HEK293T (cell line): Measurements from ENCODE around the gene PHKB.

Source experiments
- CTBP1 ChIP-seq: fragments of 450-650 bp; IDR thresholded peaks from 2 replicates; pipeline ENCODE4 v1.6.1; 2016; ENCODE audit warnings: borderline replicate concordance
- ELF4 ChIP-seq: fragments of 450-650 bp; IDR thresholded peaks from 2 replicates; pipeline ENCODE4 v1.6.1; 2017; ENCODE audit warnings: antibody characterized with exemption
- FOXK2 ChIP-seq: fragments of 450-650 bp; IDR thresholded peaks from 2 replicates; pipeline ENCODE4 v1.6.1; 2016; ENCODE audit warnings: mild to moderate bottlenecking
- FOXM1 ChIP-seq: fragments of 450-650 bp; IDR thresholded peaks from 2 replicates; pipeline ENCODE4 v1.6.1; 2017; ENCODE audit warnings: mild to moderate bottlenecking, borderline replicate concordance
- HDGF ChIP-seq: fragments of 450-650 bp; IDR thresholded peaks from 2 replicates; pipeline ENCODE4 v1.6.1; 2017; ENCODE audit warnings: antibody characterized with exemption, borderline replicate concordance
- SP1 ChIP-seq: fragments of 450-650 bp; IDR thresholded peaks from 2 replicates; pipeline ENCODE4 v1.6.1; 2017
- SUZ12 ChIP-seq: fragments of 450-650 bp; IDR thresholded peaks from 2 replicates; pipeline ENCODE4 v1.6.1; 2016; ENCODE audit warnings: mild to moderate bottlenecking
- ZNF384 ChIP-seq: fragments of 450-650 bp; IDR thresholded peaks from 2 replicates; pipeline ENCODE4 v1.6.1; 2016

DNA sequence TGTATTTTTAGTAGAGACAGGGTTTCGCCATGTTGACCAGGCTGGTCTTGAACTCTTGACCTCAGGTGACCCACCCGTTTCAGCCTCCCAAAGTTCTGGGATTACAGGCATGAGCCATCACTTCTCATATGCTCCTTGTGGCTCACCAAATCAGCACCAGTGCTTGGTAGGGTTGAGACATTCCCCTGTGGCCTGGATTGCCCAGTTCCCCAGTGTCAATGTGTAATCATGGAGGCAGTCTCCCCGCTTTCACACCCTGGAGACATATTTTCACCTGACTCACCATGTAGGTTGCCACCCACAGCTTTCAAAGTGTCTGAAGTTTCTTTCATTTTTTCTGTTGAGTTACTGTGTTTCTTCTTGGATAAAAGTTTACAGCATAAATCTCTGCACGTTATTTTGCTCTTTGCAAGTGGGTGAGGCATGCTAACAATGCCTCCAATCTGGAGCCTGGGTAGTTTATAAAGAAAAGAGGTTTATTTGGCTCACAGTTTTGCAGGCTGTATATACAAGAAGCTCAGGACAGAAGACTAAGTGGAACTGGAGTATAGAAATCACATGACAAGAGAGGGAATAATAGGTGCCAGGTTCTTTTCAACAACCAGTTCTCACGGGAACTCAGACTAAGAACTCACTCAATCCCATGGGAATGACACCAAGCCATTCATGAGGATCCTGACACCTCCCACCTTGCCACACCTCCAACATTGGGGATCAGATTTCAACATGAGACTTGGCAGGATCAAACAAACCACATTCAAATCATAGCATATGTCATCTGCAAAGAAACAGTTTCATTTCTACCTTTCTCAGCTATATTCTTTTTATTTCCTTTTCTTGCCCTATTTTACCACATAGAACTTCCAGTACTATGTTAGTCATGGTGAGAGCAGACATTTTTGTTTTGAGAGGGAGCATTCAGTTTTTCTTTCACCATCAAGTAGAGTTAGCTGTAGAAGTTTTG lies 113.2 kb downstream of the PHKB start:
- no peak for TF ChIP-seq SUZ12
- no peak for TF ChIP-seq SP1
- no peak for TF ChIP-seq FOXK2
- TF ChIP-seq HDGF, result no peak
- TF ChIP-seq FOXM1, result no peak
- no peak for TF ChIP-seq ELF4
- no peak for TF ChIP-seq CTBP1
- TF ChIP-seq ZNF384, result no peak
